ENCODE results near the gene PPM1J.

PPM1J gene

GRCh38 chr1:112674440-112674985 lies 40.6 kb downstream of the PPM1J start, which contains the start of gene MOV10:
MOV10 (plus strand) TSS chr1:112674659; CDS start chr1:112674913, 254 bp downstream.
- Mint-ChIP-seq H3K36me3 (ENCODE audit: low read depth) (peaks cover 38% of the 10 kb centered on the region), H3K27me3 (no peaks in the 10 kb centered on the region), H3K27ac (peak within 1 kb of the TSS; percentile 95), H3K4me3 (peak within 1 kb of the TSS; percentile 89), H3K4me1 (peaks cover 42% of the 10 kb centered on the region), H3K9me3 (no peaks in the 10 kb centered on the region)
- ATAC-seq = peak; percentile 77
- peak; percentile 68 for DNase-seq

GRCh38 chr1:112673592-112674439 lies 41.3 kb downstream of the PPM1J start:
- Mint-ChIP-seq H3K27me3 (no peaks in the 10 kb centered on the region), H3K36me3 (ENCODE audit: low read depth) (peaks cover 45% of the 10 kb centered on the region), H3K4me3 (peak overlapping the region; percentile 89), H3K9me3 (no peaks in the 10 kb centered on the region), H3K27ac (peak overlapping the region; percentile 95), H3K4me1 (peaks cover 43% of the 10 kb centered on the region)
- DNase-seq (no peak), ATAC-seq (peak; percentile 12)

GRCh38 chr1:112672842-112673241 lies 42.3 kb downstream of the PPM1J start:
- Mint-ChIP-seq H3K9me3 (no peaks in the 10 kb centered on the region), H3K4me3 (no peak overlapping the region), H3K4me1 (peaks cover 43% of the 10 kb centered on the region), H3K27ac (peak overlapping the region; percentile 15), H3K27me3 (no peaks in the 10 kb centered on the region), H3K36me3 (ENCODE audit: low read depth) (peaks cover 50% of the 10 kb centered on the region)
- no peak for DNase-seq
- no peak for ATAC-seq

GRCh38 chr1:112672009-112672408 lies 43.1 kb downstream of the PPM1J start:
- H3K27me3 Mint-ChIP-seq = no peaks in the 10 kb centered on the region
- no peak for DNase-seq
- no peak for ATAC-seq
- H3K27ac Mint-ChIP-seq = no peak overlapping the region
- no peaks in the 10 kb centered on the region for H3K9me3 Mint-ChIP-seq
- H3K4me3 Mint-ChIP-seq = no peak overlapping the region
- H3K4me1 Mint-ChIP-seq = peaks cover 42% of the 10 kb centered on the region
- peaks cover 59% of the 10 kb centered on the region for H3K36me3 Mint-ChIP-seq (ENCODE audit: low read depth)

- ATAC-seq (no peak), DNase-seq (no peak)
- H3K27ac Mint-ChIP-seq = peak overlapping the region; percentile 44
- no peaks in the 10 kb centered on the region for H3K27me3 Mint-ChIP-seq
- H3K4me1 Mint-ChIP-seq = peaks cover 20% of the 10 kb centered on the region
- H3K9me3 Mint-ChIP-seq = no peaks in the 10 kb centered on the region
- H3K4me3 Mint-ChIP-seq = no peak overlapping the region
- H3K36me3 Mint-ChIP-seq (ENCODE audit: low read depth) = peaks cover 80% of the 10 kb centered on the region
Observed at GRCh38 chr1:112666946-112667345, 48.2 kb downstream of the PPM1J start.

GRCh38 chr1:112665857-112666256 lies 49.3 kb downstream of the PPM1J start:
- Mint-ChIP-seq H3K9me3 (no peaks in the 10 kb centered on the region), H3K36me3 (ENCODE audit: low read depth) (peaks cover 80% of the 10 kb centered on the region), H3K27me3 (no peaks in the 10 kb centered on the region), H3K4me3 (no peak overlapping the region), H3K27ac (peak overlapping the region; percentile 21), H3K4me1 (peaks cover 20% of the 10 kb centered on the region)
- ATAC-seq = no peak
- DNase-seq = no peak
